ENCODE measurements around the gene IQSEC1.

The IQSEC1 gene

DNA sequence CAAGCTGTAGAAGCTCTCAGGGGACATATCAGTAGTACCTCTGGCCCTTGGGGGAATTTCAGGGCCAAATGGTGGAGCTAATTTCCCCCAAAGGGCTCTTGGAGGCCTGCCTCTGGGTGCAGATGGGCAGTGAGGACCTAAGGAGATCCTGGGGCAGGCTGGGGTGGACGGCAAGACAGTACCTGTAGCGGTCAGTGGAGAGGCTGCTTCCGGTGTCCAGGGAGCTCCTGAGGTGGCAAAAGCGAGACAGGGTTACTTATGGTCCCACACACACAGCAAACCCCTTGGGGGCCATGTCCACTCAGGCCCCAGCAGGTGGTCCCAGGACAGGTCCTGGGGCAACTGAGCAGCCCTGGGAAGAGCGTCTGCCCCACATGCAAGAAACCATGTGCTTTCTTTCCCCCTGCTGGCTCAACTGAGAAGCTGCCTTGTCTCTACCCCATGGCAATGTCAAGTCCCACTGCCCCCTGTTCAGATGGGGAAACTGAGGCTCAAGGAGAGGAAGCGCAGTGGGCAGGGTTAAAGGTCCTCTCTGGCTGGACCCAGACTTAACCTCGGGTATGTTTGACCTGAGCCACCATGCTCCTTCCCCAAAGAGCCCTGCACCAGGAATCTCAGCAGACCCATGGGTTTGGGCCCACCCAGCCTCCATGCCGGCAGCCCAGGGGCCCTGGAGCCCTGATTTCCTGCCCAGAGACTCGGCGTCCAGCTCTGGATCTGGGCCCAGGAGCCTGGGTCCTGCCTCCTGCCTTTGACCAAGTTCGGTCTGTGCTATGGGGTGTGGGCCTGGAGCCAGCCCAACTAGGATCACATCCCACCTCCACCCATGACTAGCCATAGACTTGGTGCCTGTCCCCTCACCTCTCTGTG is 25.7 kb downstream of the IQSEC1 start:
- no peak for DNase-seq (ENCODE audit: low read depth)

DNA sequence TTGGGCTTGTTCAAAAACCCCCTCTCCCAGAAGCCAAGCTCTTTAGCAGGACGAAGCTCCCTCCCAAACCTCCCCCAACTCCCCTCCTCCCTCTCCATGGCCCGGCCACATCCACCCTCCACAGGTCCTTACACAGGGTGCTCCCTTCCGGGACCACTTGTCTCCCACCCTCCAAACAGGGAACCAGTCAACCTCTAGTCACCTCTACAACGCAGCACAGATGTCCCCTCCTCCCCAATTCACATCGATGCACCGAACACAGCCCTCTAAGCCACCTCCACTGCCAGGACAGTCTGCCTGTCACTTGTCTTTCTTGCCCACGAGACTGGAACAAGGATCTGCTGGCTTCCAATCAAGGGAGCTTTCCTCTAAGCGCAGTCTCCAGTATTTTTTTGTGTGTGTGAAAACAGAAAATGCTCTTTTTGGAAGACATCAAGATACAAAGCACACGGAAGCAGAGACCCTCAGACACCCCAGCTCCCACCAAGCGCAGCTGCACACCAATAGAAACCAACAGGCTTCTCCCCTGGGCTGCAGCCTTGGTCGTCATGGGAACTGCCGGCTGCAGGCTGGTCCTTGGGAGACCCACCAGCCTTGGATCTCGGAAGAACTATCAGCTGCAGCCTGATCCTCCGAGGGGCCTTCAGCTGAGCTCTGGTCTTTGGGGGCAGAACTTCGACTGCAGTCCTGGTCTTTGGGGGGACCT is 26.5 kb downstream of the IQSEC1 start:
- no peak for DNase-seq (ENCODE audit: low read depth)

DNA sequence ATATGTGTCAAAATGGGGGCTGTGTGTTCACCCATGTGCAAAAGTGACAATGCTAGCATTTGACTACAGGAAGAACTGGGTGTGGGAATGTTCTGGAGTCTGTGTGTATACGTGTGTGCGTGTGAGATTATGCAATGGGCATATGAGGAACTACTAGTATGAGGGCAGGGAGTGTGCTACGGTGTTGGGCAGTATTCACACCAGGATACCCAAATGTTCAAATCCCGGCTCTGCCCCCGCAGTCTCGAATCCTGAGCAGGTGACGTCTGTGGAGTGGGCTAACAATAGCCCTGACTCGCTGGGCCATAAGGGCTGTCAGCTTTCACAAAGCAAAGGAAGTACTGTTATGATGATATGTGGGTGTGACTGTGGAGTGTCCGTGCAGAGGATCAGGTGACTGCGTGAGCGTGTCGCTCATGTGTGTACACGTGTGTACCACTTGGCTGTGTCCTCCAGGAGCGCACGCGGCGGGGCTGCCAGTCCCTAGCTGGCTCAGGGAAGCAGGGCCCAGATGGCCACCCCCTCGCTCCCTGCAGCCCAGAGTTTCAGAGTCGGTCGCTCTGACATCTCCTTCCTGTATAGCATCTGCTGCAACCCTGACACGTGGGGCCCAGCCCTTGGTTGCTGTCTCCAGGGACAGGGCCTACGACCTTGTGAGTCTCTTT is 27.2 kb downstream of the IQSEC1 start:
- no peak for DNase-seq (ENCODE audit: low read depth)

DNA sequence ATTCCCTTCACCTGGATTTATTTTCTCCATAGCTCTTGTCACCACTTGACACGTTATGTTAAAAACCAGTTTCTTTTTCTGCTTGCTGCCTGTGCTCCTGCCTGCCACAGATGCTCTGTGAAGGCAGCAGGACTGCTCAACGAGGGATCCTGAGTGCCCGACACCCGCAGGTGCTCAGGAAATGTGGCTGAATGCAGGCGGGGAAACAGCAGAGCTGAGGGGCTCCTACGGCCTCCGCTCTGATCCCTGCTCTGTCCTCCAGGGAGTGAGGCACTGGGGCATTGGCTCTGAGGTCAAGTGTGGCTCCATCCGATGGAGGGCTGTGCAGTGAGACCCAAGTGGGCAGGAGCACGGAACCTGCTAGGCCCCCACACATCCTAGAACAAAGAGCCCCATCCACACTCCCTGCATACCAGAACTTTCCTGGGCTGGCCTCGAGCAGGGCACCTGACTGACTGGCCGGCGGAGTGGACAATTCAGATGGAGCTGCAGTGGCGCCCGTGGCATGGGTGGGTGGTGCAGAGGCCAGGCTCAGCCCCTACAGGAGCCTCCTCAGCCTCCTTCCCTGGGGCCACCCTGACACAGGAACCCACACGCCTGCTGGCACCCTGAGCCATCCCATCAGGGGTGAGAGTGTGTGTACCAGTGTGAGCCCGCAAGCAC is 27.9 kb downstream of the IQSEC1 start:
- no peak for DNase-seq (ENCODE audit: low read depth)

DNA sequence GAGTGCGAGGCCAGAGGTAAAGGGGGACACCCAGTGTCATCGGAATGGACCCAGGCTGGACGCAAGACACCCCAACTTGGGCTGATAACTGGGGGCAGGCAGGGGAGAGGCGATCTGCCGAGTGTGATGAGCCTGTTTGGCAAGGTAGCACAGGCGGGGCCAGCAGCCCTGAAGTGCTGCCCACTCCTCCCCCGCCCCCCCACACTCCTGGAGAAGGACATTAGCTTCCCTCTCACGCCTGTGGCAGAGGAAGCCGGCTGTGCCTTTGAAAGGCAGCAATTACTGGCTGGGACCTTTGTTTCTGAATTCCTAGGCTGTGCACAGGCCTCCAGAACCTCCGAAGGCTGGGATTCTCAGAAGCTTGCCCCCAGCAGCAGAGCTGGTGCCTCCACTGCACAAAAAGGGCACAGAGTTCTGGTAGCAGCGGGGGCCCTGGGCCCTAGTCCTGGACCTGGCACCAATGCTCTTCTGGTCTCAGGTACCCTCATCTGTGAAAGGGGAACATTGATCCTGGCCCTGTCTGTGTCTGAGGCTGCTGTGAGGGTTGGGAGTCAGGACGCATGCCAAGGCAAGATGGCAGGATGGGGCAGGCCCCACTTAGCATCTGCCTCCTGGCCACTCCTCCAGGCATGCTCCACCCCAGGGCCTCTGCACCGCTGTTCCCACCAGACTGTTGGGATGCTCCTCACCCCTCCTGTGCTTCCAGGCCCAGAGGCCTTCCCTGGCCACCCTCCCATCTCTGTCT is 28.6 kb downstream of the IQSEC1 start:
- DNase-seq (ENCODE audit: low read depth) = no peak

DNA sequence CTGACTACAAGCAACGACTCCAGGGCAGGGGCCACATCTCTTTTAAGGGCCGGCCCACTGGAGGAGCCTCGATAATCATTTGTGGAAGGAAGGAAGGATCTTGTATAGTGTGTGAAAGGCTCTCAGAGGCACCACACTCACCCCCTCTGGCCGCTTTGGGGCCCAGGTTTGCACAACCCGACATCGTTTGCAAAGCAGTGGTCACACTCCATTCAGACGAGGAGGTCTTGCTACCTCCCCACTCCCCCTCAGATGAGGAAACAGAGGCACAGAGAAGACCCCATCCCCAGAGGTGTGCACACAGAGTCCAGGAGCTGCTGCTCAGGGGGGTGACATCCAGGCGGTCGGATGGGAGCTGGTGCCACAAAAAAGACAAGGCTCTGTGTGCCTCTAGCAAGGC is 29.6 kb downstream of the IQSEC1 start:
- DNase-seq (ENCODE audit: low read depth) = no peak

DNA sequence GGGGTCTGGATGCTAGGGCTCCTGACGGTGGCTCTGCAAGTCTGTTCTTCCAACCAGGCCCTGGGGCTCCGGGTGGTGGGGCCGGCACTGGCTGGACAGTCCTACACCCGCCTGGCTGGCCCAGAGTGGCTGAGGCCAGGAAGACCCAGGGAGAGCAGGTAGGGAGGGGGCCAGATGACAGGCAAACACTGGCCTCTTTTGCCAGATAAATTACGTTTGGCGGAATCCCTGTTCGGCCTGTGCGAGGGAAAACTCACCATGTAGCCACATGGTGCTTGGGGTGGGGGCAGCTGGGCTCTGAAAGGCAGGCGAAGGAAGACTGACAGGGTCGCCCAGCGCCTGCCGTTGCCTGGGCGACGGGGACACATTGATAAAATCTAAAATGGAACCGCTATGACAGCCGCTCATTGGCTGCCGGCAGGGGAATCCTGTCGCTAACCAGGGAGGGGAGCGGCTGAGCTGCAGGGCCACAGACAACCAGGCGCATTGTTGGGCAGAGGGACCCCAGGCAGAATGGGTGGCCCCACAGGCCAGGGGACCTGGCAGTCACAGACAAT is 30.4 kb downstream of the IQSEC1 start:
- no peak for DNase-seq (ENCODE audit: low read depth)

DNA sequence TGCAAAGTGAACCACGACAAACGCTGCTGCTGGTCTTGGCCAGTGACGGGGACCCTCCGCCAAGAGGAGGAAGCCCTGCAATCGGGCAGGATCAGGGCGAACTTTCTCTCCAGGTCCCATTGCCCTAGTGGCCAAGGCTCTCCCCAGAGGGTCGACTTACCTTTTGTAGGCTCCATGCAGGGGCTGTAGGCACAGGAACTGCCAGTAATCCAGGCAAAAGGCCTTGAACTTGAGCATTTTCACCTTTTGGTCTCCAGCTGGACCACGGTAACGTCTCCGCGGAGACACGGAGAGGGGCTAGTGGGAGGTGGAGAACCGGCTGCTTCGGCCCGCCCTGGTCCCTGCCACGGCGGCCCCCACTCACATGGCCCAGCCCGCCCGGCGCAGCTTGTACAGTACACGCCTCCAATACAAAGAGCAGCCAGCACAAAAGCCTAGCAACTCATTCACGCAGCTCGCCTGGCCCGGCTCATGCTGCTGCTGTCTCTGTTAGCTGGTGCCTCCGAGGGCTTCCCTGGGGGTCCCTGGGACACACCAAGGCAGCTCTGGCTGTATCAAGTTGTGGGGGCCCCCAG is 31.0 kb downstream of the IQSEC1 start:
- no peak for DNase-seq (ENCODE audit: low read depth)

DNA sequence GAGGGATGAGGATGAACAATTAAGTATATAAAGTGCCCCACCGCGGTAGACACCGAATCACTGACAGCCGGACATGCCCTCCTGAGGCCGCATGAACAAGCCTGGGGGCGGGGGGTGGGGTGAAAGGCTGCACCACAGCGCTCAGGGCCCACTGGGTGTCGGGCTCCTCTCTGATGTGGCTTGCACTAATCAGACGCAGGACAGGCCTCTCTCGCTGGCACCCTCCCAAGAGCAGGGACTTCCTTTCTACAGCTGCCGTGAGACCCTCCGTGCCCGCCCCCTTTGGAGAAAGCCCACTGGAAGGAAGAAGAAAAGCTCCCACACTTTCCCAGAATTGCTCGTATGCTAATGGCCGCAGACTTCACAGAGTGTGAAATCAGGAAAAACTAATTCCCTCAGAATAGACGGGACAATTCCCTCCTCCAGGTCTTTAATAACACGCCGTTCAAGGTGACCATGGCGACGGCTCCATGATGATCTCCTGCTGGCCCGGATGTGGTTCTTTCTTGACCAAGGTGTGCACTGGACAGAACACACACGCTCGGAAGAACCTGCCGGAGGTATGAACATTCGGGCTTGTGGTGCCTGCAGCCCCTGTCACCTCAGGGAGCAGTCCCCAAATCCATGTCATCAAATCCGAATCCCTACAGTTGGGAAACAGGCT is 32.0 kb downstream of the IQSEC1 start:
- DNase-seq (ENCODE audit: low read depth) = no peak

DNA sequence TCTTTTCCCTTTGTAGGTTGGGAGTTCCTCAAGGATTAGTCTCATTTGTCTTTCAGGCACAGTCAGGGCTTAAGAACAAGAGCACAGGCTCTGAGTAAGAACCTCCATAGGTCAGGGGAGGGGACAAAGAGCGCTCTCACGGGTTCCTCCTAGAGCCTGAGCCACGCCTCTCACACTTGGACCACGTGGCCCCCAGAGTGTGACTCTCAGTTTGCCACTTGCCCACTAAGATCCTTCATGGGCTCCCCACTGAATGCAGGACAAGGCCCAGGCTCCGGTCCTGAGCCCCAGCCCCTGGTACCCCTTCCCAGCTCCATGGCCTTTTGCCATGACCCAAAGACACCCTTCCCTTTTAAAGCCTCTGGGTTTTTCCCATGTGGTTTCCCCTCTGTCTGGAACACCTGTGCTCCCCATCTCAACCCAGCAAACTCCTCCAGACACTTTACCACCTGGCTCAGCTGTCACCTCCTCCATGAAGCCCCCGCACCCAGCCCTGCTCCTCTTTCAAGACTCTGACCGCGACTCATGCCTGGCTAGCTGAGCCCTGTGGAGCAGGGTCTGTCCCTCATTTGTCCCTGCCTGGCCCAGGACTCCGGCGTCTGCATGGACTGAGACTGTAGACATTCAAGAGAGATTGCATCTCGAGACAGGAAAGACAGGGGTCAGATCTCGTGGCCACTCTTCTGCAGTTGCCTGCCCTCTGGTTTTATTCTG is 32.7 kb downstream of the IQSEC1 start:
- DNase-seq (ENCODE audit: low read depth) = no peak

DNA sequence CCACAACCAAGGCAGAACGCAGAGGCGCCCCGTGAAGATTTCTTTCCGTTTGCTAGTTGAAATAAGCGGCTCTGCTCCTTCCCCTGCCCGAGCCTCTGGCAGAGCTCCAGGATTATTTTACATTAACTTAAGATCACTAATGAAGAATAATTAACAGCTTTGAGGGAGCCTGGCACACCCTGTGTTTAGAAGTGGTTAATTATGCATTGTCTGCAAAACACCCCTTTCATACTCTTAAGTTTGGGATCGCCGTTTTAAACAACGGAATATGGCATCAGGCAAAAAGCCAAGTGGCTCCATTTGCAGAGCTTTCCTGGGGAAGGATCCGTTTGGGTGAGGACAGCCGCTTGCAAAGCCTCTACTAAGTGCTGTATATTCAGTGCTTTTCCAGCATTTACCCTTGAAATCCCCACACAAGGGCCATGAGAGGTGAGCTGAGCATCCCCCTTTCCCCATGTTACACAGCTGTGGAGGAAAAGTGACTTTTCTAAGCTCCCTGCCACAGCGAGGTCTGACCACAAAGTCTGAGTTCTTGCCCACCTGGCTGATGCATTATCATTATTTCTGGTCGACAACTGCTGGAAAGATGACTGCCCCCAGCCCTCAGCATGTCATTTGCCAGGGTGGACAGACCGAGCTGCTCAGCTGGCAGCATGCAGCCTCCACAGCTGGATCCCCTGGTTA is 33.9 kb downstream of the IQSEC1 start:
- no peak for DNase-seq (ENCODE audit: low read depth)

DNA sequence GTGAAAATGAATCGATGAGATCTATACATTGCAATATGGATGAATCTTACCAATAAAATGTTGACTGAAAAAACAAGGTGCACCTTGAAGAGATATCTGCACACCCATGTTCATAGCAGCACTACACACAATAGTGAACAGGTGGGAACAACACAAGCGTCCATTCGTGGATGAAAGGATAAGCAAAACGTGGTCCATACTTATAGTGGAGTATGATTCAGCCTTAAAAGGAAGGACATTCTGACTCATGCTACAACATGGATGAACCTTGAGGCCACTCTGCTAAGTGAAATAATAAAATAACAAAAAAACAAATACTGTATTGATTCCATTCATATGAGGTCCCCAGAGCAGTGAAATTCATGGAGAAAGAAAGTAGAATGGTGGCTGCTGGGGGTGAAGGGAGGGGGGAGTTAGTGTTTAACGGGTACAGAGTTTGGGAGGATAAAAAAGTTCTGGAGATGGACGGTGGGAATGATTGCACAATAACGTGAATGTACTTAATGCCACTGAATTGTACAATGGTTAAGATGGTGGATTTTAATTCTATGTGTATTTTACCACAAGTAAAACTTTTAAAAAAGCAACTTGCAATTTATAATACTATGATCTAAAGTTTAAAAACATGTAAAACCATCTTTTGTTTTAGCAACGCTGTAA is 35.6 kb downstream of the IQSEC1 start:
- DNase-seq (ENCODE audit: low read depth) = no peak

DNA sequence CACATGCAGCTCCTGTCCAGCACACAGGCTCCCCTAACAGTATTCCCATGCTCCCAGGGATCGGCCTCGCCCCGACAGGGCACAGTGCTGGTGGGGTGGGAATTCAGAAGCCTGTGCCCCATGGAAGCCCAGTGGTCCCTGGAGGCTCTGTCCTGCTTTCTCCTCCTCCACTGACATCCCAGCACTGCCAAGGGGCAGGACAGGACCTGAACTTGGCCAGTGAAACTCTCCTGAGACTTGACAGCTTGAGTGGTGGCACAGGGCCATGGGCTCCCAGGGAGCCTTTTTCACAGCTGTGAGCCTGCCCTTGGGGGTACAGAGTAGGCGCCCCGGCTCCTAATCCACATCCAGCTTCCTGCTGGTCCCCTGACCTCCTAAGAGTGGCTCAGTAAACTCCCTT is 38.4 kb downstream of the IQSEC1 start:
- DNase-seq (ENCODE audit: low read depth) = no peak

DNA sequence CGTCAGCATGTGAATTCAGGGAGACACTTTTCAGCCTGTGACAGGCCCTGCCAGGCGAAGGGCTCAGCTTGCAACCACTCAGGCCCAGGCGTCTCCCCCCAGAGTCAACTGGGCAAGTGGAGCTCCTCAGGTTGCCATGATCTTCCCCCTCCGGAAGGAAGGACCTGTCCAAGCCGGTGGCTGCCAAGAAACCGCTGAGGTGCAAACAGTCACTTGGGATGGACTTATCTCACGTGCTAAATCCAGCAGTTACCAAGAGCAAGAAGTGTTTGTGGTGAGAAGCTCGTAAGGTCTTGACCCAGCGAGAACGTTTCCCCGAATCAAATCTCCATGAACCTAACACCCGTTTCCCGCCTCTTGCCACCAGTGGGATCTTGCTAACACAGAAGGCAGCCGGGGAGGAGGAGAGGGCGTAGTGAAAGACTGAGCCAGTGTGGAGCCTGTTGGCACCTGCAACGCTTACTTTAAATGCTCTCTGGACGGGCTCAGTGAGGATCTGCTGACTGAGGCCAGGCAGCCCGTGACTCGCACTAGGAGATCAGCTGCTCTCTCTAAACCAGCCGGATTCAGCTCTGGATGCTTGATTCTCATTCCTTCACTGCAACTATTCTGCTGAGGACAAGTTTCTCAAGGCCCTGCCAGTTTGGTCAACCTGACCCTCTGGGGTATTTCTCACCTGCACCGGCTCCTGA is 39.0 kb downstream of the IQSEC1 start:
- DNase-seq (ENCODE audit: low read depth) = no peak

DNA sequence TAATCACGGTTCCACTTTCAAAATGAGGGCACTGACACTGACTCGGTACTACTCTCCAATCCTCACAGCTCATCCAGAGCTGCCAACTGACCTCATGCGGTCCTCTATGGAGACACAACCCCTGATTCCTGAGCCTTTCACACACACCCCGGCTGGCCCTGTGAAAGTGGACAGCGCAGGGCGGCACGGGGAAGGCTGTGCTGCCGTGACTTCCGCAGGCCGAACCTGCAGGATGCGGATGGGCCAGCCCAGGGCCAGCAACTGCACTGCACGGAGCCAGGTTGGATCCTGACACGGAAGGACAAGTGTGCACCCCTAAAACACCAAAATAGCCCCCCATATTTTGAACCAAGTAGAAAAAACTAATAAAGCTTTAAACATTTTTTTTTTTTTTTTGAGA is 41.0 kb downstream of the IQSEC1 start:
- DNase-seq (ENCODE audit: low read depth) = no peak

DNA sequence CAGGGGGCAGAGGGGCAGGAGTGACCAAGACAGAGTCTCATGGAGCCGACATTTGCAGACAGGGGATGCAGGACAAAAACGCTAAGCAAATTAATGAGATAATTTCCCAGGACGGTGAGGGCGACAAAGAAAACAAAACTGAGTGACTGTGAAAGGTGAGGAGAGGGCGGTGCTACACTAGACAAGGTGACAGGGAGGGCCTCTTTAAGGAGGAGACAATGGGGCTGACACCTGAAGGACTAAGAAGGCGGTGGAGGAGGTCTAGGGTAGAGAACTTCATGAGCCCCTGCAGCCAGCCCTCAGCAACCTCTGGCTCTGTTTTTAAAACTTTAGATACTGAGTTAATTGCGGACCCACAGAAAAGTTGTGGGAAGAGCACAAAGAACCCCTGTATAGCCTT is 41.6 kb downstream of the IQSEC1 start:
- DNase-seq (ENCODE audit: low read depth) = no peak

DNA sequence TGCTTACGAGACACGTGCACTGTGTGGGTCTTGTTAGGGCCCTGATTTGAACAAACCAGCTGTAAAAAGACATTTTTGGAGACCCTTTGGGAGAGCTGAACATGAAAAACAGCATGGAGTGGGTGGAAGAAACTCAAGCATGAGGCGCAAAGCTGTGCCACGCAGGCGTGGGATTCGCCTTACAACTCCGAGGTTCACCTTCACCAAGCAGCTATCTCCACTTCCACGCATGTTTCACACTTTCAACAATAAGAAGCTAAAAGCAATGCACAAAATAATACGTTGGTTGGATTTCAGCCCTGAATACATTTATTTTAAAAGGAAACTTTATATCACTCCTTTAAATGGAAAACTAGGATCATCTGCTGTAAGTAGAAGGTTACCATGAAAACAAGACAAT is 42.5 kb downstream of the IQSEC1 start:
- no peak for DNase-seq (ENCODE audit: low read depth)
